MM.1S (cell line): ENCODE data around the gene MAPK12.

Experiments used
- DNase-seq: peaks from one replicate; pipeline ENCODE4 v3.0.0-alpha.2; 2015
- H2AFZ ChIP-seq: fragments of 300-600 bp; sonication (generic); 2 replicates; pipeline ENCODE4 v1.6.0; 2016; ENCODE audit warnings: antibody characterized with exemption, low read length
- H3F3A ChIP-seq: fragments of 300-600 bp; sonication (generic); 2 replicates; pipeline ENCODE4 v1.6.1; 2016; ENCODE audit warnings: mild to moderate bottlenecking, antibody characterized with exemption, low read length, moderate library complexity, mixed read lengths; ENCODE audit not compliant: insufficient read depth
- H3K27ac ChIP-seq: fragments of 300-600 bp; sonication (generic); 2 replicates; pipeline ENCODE4 v1.5.1; 2016; ENCODE audit warnings: mild to moderate bottlenecking, low read length
- H3K27me3 ChIP-seq: fragments of 300-600 bp; sonication (generic); replicated peaks from 2 replicates; pipeline ENCODE4 v1.6.0; 2016; ENCODE audit warnings: low read length; ENCODE audit not compliant: insufficient read depth
- H3K36me3 ChIP-seq: fragments of 300-600 bp; sonication (generic); replicated peaks from 2 replicates; pipeline ENCODE4 v1.6.1; 2016; ENCODE audit warnings: mild to moderate bottlenecking, low read length, mixed read lengths; ENCODE audit not compliant: insufficient read depth
- H3K4me1 ChIP-seq: fragments of 300-600 bp; sonication (generic); 2 replicates; pipeline ENCODE4 v1.6.1; 2016; ENCODE audit warnings: low read length, mixed read lengths
- H3K4me2 ChIP-seq: fragments of 300-600 bp; sonication (generic); 2 replicates; pipeline ENCODE4 v1.6.0; 2016; ENCODE audit warnings: low read depth, low read length
- H3K4me3 ChIP-seq: fragments of 300-600 bp; sonication (generic); 2 replicates; pipeline ENCODE4 v1.5.1; 2016; ENCODE audit warnings: low read length, mixed read lengths
- H3K79me2 ChIP-seq: fragments of 300-600 bp; sonication (generic); 2 replicates; pipeline ENCODE4 v1.6.1; 2016; ENCODE audit warnings: mixed run types, low read length, mixed read lengths
- H3K9ac ChIP-seq: fragments of 300-600 bp; sonication (generic); 2 replicates; pipeline ENCODE4 v1.6.1; 2016; ENCODE audit warnings: low read length, mixed read lengths
- H3K9me2 ChIP-seq: fragments of 300-600 bp; sonication (generic); replicated peaks from 2 replicates; pipeline ENCODE4 v1.6.1; 2016; ENCODE audit warnings: mild to moderate bottlenecking, low read length, mixed read lengths; ENCODE audit not compliant: insufficient read depth
- H3K9me3 ChIP-seq: fragments of 300-600 bp; sonication (generic); replicated peaks from 2 replicates; pipeline ENCODE4 v1.6.1; 2016; ENCODE audit warnings: mild to moderate bottlenecking, low read length, mixed read lengths; ENCODE audit not compliant: insufficient read depth
- H4K20me1 ChIP-seq: fragments of 300-600 bp; sonication (generic); 2 replicates; pipeline ENCODE4 v1.6.1; 2016; ENCODE audit warnings: mild to moderate bottlenecking, low read length, moderate library complexity, mixed read lengths; ENCODE audit not compliant: insufficient read depth
- CTCF ChIP-seq: fragments of 300-600 bp; sonication (generic); IDR thresholded peaks from 2 replicates; pipeline ENCODE4 v1.5.1; 2016; ENCODE audit warnings: antibody characterized with exemption, low read length, mixed read lengths
- EZH2 ChIP-seq: fragments of 300-600 bp; sonication (generic); optimal IDR thresholded peaks from 2 replicates; pipeline ENCODE3; 2017; ENCODE audit warnings: low read depth, mild to moderate bottlenecking, antibody characterized with exemption, low read length, mixed read lengths
- EZH2phosphoT487 ChIP-seq: fragments of 300-600 bp; sonication (generic); IDR thresholded peaks from 2 replicates; pipeline ENCODE4 v1.6.1; 2018; ENCODE audit warnings: antibody characterized with exemption, low read length

The MAPK12 gene

GRCh38 chr22:50208939-50209892, 52.3 kb downstream of the MAPK12 start:
- Histone ChIP-seq H3K4me2 (no peak overlapping the region), H3K27me3 (no peaks in the 10 kb centered on the region), H3K36me3 (no peaks in the 10 kb centered on the region; the same call in 1 of the 2 replicates), H3K4me3 (no peak overlapping the region), H2AFZ (no peak overlapping the region), H4K20me1 (no peaks in the 10 kb centered on the region), H3K9me2 (no peaks in the 10 kb centered on the region), H3K4me1 (no peaks in the 10 kb centered on the region), H3K79me2 (peaks cover 12% of the 10 kb centered on the region), H3K27ac (no peak overlapping the region), H3F3A (no peaks in the 10 kb centered on the region), H3K9ac (no peak overlapping the region), H3K9me3 (no peaks in the 10 kb centered on the region)
- TF ChIP-seq EZH2 (no peak), CTCF (no peak), EZH2phosphoT487 (no peak)
- DNase-seq = no peak

GRCh38 chr22:50208430-50208938, 53.0 kb downstream of the MAPK12 start:
- Histone ChIP-seq H2AFZ (no peak overlapping the region), H3K4me1 (no peaks in the 10 kb centered on the region), H3K9ac (no peak overlapping the region), H3K4me2 (no peak overlapping the region), H3K9me3 (no peaks in the 10 kb centered on the region), H3K79me2 (peaks cover 8% of the 10 kb centered on the region), H3K9me2 (no peaks in the 10 kb centered on the region), H3K36me3 (no peaks in the 10 kb centered on the region; the same call in 1 of the 2 replicates), H4K20me1 (no peaks in the 10 kb centered on the region), H3K27ac (no peak overlapping the region), H3K27me3 (no peaks in the 10 kb centered on the region), H3K4me3 (no peak overlapping the region), H3F3A (no peaks in the 10 kb centered on the region)
- TF ChIP-seq EZH2 (no peak), CTCF (no peak), EZH2phosphoT487 (no peak)
- DNase-seq = no peak

- H3K9me2 ChIP-seq = no peaks in the 10 kb centered on the region
- no peaks in the 10 kb centered on the region for H4K20me1 ChIP-seq
- TF ChIP-seq CTCF = no peak
- TF ChIP-seq EZH2phosphoT487 = no peak
- TF ChIP-seq EZH2 = no peak
- H3K4me2 ChIP-seq = no peak overlapping the region
- no peaks in the 10 kb centered on the region for H3K9me3 ChIP-seq
- no peak overlapping the region for H3K27ac ChIP-seq
- no peaks in the 10 kb centered on the region for H3F3A ChIP-seq
- H3K4me1 ChIP-seq = no peaks in the 10 kb centered on the region
- no peak for DNase-seq
- no peaks in the 10 kb centered on the region for H3K27me3 ChIP-seq
- no peaks in the 10 kb centered on the region for H3K36me3 ChIP-seq
- no peak overlapping the region for H2AFZ ChIP-seq
- H3K79me2 ChIP-seq = peaks cover 6% of the 10 kb centered on the region
- H3K9ac ChIP-seq = no peak overlapping the region
- no peak overlapping the region for H3K4me3 ChIP-seq
Measured at GRCh38 chr22:50207383-50208140, 53.9 kb downstream of the MAPK12 start.
